Renal cortex interstitium (tissue), 11 donors: ENCODE results near the gene RGS11. TPM values are rescaled to one million over a fixed set of nuclear protein-coding genes. Genes with fewer than 3 reads are reported as not detected.

Experiments used
- DNase-seq, 11 donors: peaks; one replicate each; pipeline ENCODE4 v3.0.0-alpha.2; 2013; ENCODE audit warnings: low read depth in 9 of 11, low spot score in 4 of 11; ENCODE audit errors: extremely low read depth in 1 of 11
- polyA plus RNA-seq, 3 donors: library from polyadenylated mRNA; unstranded; fragments of 120-200 nt; gene quantifications; one replicate each; pipeline ENCODE4 v1.2.1, GENCODE V29; 2013; ENCODE audit not compliant: insufficient read length in 3 of 3

The RGS11 gene
- polyA plus RNA-seq, 3 donors = 0.89 to 2.2 (median 2.0) TPM

GRCh38 chr16:301950-302349 is 26.2 kb upstream of the RGS11 start:
- DNase-seq = no peak

GRCh38 chr16:301235-301634 is 25.5 kb upstream of the RGS11 start:
- no peak for DNase-seq

- no peak for DNase-seq
Observed at GRCh38 chr16:297832-298231, 22.1 kb upstream of the RGS11 start.

- no peak for DNase-seq
Observed at GRCh38 chr16:296806-297510, 21.2 kb upstream of the RGS11 start.

GRCh38 chr16:296276-296675 is 20.5 kb upstream of the RGS11 start:
- no peak for DNase-seq

- no peak for DNase-seq
Observed at GRCh38 chr16:293043-293775, 17.5 kb upstream of the RGS11 start.

- DNase-seq = no peak
Observed at GRCh38 chr16:291539-291938, 15.8 kb upstream of the RGS11 start.

- DNase-seq = no peak
Observed at GRCh38 chr16:290681-291405, 15.1 kb upstream of the RGS11 start.

GRCh38 chr16:290015-290680 is 14.4 kb upstream of the RGS11 start:
- no peak for DNase-seq

GRCh38 chr16:289395-289997 is 13.8 kb upstream of the RGS11 start:
- no peak for DNase-seq

GRCh38 chr16:287981-288920 is 12.5 kb upstream of the RGS11 start:
- no peak for DNase-seq

GRCh38 chr16:287298-287811 is 11.6 kb upstream of the RGS11 start:
- DNase-seq = no peak

- no peak for DNase-seq
Observed at GRCh38 chr16:286491-287297, 10.9 kb upstream of the RGS11 start.

GRCh38 chr16:285146-286055 is 9.7 kb upstream of the RGS11 start:
- DNase-seq = no peak

GRCh38 chr16:284204-285120 is 8.7 kb upstream of the RGS11 start:
- no peak for DNase-seq
